GM23338 (cell line): ENCODE results near the gene C1orf210. TPM values are rescaled to one million over a fixed set of nuclear protein-coding genes. Genes with fewer than 3 reads are reported as not detected.

ENCODE experiments used
- ATAC-seq: fragments of 200-7000 bp; cut with Tn5 transposase; 3 replicates; pipeline ENCODE4 v1.9.1; 2020
- DNase-seq: peaks from one replicate; pipeline ENCODE4 v3.0.0-alpha.2; 2015; ENCODE audit warnings: low spot score
- H2AFZ ChIP-seq: fragments of 200-600 bp; sonication (generic); 2 replicates; pipeline ENCODE4 v1.8.0; 2016; ENCODE audit warnings: antibody characterized with exemption, mild to moderate bottlenecking, moderate library complexity
- H3F3A ChIP-seq: fragments of 200-600 bp; sonication (generic); replicated peaks from 2 replicates; pipeline ENCODE4 v1.8.0; 2017; ENCODE audit warnings: antibody characterized with exemption, mixed run types, low read depth
- H3K27ac ChIP-seq: fragments of 200-600 bp; sonication (generic); 2 replicates; pipeline ENCODE4 v1.6.1; 2016; ENCODE audit warnings: low read depth
- H3K27me3 ChIP-seq: fragments of 200-600 bp; sonication (generic); 2 replicates; pipeline ENCODE4 v1.8.0; 2016; ENCODE audit warnings: mild to moderate bottlenecking, mixed run types, moderate library complexity; ENCODE audit not compliant: insufficient read depth
- H3K36me3 ChIP-seq: fragments of 200-600 bp; sonication (generic); 2 replicates; pipeline ENCODE4 v1.8.0; 2016; ENCODE audit warnings: mild to moderate bottlenecking; ENCODE audit not compliant: insufficient read depth
- H3K4me1 ChIP-seq: fragments of 200-600 bp; sonication (generic); 2 replicates; pipeline ENCODE4 v1.8.0; 2016; ENCODE audit warnings: mild to moderate bottlenecking, moderate library complexity; ENCODE audit not compliant: insufficient read depth
- H3K4me2 ChIP-seq: fragments of 200-600 bp; sonication (generic); 2 replicates; pipeline ENCODE4 v1.7.1; 2017; ENCODE audit warnings: mixed run types
- H3K4me3 ChIP-seq: fragments of 200-600 bp; sonication (generic); 2 replicates; pipeline ENCODE4 v1.6.1; 2016; ENCODE audit warnings: mixed run types
- H3K79me2 ChIP-seq: fragments of 200-600 bp; sonication (generic); replicated peaks from 2 replicates; pipeline ENCODE4 v1.8.0; 2017; ENCODE audit warnings: mild to moderate bottlenecking; ENCODE audit not compliant: insufficient read depth
- H3K9me2 ChIP-seq: fragments of 200-600 bp; sonication (generic); 2 replicates; pipeline ENCODE4 v1.8.0; 2017; ENCODE audit not compliant: insufficient read depth
- H4K20me1 ChIP-seq: fragments of 200-600 bp; sonication (generic); replicated peaks from 2 replicates; pipeline ENCODE4 v1.8.0; 2017; ENCODE audit warnings: mild to moderate bottlenecking; ENCODE audit not compliant: insufficient read depth
- H3K27ac Mint-ChIP-seq: 2 replicates; pipeline ENCODE4 v1.8.0; 2020; ENCODE audit warnings: inconsistent platforms, mild to moderate bottlenecking, moderate library complexity, mixed read lengths
- H3K27me3 Mint-ChIP-seq: 3 replicates; pipeline ENCODE4 v1.8.0; 2022; ENCODE audit warnings: low read depth, mild to moderate bottlenecking, moderate library complexity, mixed read lengths, inconsistent platforms; ENCODE audit not compliant: insufficient read depth, poor library complexity
- H3K36me3 Mint-ChIP-seq: 3 replicates; pipeline ENCODE4 v1.8.0; 2021; ENCODE audit warnings: low read depth, mild to moderate bottlenecking, inconsistent platforms, moderate library complexity, mixed read lengths
- H3K4me1 Mint-ChIP-seq: 3 replicates; pipeline ENCODE4 v1.8.0; 2020; ENCODE audit warnings: mild to moderate bottlenecking, inconsistent platforms, mixed read lengths
- H3K4me3 Mint-ChIP-seq: 3 replicates; pipeline ENCODE4 v1.8.0; 2021; ENCODE audit warnings: moderate library complexity, mild to moderate bottlenecking, inconsistent platforms, mixed read lengths
- H3K9me3 Mint-ChIP-seq: 3 replicates; pipeline ENCODE4 v1.8.0; 2020; ENCODE audit warnings: moderate library complexity, mild to moderate bottlenecking, inconsistent platforms, mixed read lengths
- CREB1 ChIP-seq: fragments of 250-450 bp; sonication (Bioruptor Pico); IDR thresholded peaks from 2 replicates; pipeline ENCODE4 v1.5.0; 2020; ENCODE audit warnings: low read depth, mild to moderate bottlenecking, moderate library complexity
- EZH2 ChIP-seq: fragments of 200-600 bp; sonication (generic); IDR thresholded peaks from one replicate; pipeline ENCODE4 v1.8.0; 2017; ENCODE audit warnings: antibody characterized with exemption, mild to moderate bottlenecking, low read depth; ENCODE audit not compliant: unreplicated experiment
- EZH2phosphoT487 ChIP-seq: fragments of 200-600 bp; sonication (generic); IDR thresholded peaks from one replicate; pipeline ENCODE4 v1.8.1; 2018; ENCODE audit warnings: antibody characterized with exemption; ENCODE audit not compliant: unreplicated experiment
- JUNB ChIP-seq: IDR thresholded peaks from one replicate; pipeline ENCODE4 v1.6.1; 2016; ENCODE audit warnings: antibody characterized with exemption; ENCODE audit not compliant: unreplicated experiment
- NANOG ChIP-seq: IDR thresholded peaks from 2 replicates; pipeline ENCODE4 v1.6.1; 2016; ENCODE audit warnings: antibody characterized with exemption, borderline replicate concordance
- POLR2AphosphoS5 ChIP-seq: IDR thresholded peaks from 2 replicates; pipeline ENCODE4 v1.6.1; 2016; ENCODE audit warnings: antibody characterized with exemption, low read depth
- STAT1 ChIP-seq: IDR thresholded peaks from one replicate; pipeline ENCODE4 v1.6.1; 2016; ENCODE audit warnings: antibody characterized with exemption; ENCODE audit not compliant: unreplicated experiment
- ZNF114 ChIP-seq: fragments of 250-450 bp; sonication (Bioruptor Pico); IDR thresholded peaks from 2 replicates; pipeline ENCODE4 v1.5.0; 2020; ENCODE audit warnings: mild to moderate bottlenecking, moderate library complexity
- ZNF331 ChIP-seq: fragments of 250-450 bp; sonication (Bioruptor Pico); IDR thresholded peaks from 2 replicates; pipeline ENCODE4 v1.5.0; 2020; ENCODE audit warnings: low read depth, mild to moderate bottlenecking, moderate library complexity
- polyA plus RNA-seq: library from polyadenylated mRNA; unstranded; fragments of >200 nt; fragmentation: Nextera tagmentation; extraction: Ambion mirVana; gene quantifications from 2 replicates; pipeline ENCODE4 v1.2.1, GENCODE V29; 2016
- total RNA-seq: library from RNA; depleted of rRNA; stranded (reverse); fragments of >200 nt; shearing (Covaris generic); gene quantifications from 2 replicates; pipeline ENCODE4 v1.2.3, GENCODE V29; 2014
- TF ChIP-seq, protein P1 (sequence below): IDR thresholded peaks from 2 replicates; pipeline ENCODE4 v1.6.1; 2016; ENCODE audit warnings: antibody characterized with exemption
- TF ChIP-seq, protein P2 (sequence below), 2 experiments: fragments of 200-600 bp in 1 of 2; sonication (generic) in 1 of 2; conservative IDR thresholded peaks; 2 replicates each; pipeline versions ENCODE4 v1.5.1 to v1.6.1; 2016 to 2017; ENCODE audit warnings: antibody characterized with exemption in 2 of 2, low read depth in 2 of 2, mild to moderate bottlenecking in 2 of 2, moderate library complexity in 1 of 2
- TF ChIP-seq, protein P3 (sequence below): IDR thresholded peaks from one replicate; pipeline ENCODE4 v1.6.1; 2018; ENCODE audit warnings: antibody characterized with exemption; ENCODE audit not compliant: unreplicated experiment
- TF ChIP-seq, protein P4 (sequence below): fragments of 250-450 bp; sonication (Bioruptor Pico); IDR thresholded peaks from 2 replicates; pipeline ENCODE4 v1.5.0; 2020; ENCODE audit warnings: mild to moderate bottlenecking, moderate library complexity

The C1orf210 gene
- total and polyA plus RNA-seq, 2 experiments from 2014 or later, result 10.3 to 17.1 TPM

DNA sequence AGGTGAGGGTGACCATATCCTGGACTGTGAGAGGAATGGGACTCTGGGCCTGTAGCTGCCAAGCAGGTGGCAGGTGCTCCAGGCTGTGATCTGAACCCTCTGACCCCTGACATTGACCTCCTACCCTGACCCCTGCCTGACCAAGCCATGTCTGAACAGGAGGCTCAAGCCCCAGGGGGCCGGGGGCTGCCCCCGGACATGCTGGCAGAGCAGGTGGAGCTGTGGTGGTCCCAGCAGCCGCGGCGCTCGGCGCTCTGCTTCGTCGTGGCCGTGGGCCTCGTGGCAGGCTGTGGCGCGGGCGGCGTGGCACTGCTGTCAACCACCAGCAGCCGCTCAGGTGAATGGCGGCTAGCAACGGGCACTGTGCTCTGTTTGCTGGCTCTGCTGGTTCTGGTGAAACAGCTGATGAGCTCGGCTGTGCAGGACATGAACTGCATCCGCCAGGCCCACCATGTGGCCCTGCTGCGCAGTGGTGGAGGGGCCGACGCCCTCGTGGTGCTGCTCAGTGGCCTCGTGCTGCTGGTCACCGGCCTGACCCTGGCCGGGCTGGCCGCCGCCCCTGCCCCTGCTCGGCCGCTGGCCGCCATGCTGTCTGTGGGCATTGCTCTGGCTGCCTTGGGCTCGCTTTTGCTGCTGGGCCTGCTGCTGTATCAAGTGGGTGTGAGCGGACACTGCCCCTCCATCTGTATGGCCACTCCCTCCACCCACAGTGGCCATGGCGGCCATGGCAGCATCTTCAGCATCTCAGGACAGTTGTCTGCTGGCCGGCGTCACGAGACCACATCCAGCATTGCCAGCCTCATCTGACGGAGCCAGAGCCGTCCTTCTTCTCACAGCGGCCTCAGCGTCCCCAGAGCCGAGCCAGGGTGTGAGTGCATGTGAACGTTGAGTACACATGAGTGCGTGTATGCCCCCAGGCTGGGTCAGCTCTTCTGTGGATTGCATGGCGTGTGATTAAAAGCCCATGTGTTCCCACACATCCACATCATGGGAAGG, 12.5 kb downstream of the C1orf210 start:
- peaks cover 7% of the 10 kb centered on the region for H3K27me3 Mint-ChIP-seq
- no peaks in the 10 kb centered on the region for H3K36me3 ChIP-seq
- H3F3A ChIP-seq, result 0 out of 2 replicates have a peak, but pooled peaks cover 5% of the 10 kb centered on the region
- H3K9me3 Mint-ChIP-seq, result no peaks in the 10 kb centered on the region; the same call in 2 of the 3 replicates
- peaks cover 22% of the 10 kb centered on the region for H3K36me3 Mint-ChIP-seq
- no peak overlapping the region for H3K27ac Mint-ChIP-seq
- peaks cover 33% of the 10 kb centered on the region for H3K4me1 Mint-ChIP-seq
- no peak overlapping the region for H3K27ac ChIP-seq
- DNase-seq (no peak), ATAC-seq (no peak)
- no peak for TF ChIP-seq CREB1 (CRISPR knock-in tag)
- TF ChIP-seq STAT1, result no peak
- TF ChIP-seq, protein P1, sequence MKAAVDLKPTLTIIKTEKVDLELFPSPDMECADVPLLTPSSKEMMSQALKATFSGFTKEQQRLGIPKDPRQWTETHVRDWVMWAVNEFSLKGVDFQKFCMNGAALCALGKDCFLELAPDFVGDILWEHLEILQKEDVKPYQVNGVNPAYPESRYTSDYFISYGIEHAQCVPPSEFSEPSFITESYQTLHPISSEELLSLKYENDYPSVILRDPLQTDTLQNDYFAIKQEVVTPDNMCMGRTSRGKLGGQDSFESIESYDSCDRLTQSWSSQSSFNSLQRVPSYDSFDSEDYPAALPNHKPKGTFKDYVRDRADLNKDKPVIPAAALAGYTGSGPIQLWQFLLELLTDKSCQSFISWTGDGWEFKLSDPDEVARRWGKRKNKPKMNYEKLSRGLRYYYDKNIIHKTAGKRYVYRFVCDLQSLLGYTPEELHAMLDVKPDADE, result no peak
- TF ChIP-seq NANOG, result no peak
- TF ChIP-seq EZH2phosphoT487, result no peak
- TF ChIP-seq, protein P2, sequence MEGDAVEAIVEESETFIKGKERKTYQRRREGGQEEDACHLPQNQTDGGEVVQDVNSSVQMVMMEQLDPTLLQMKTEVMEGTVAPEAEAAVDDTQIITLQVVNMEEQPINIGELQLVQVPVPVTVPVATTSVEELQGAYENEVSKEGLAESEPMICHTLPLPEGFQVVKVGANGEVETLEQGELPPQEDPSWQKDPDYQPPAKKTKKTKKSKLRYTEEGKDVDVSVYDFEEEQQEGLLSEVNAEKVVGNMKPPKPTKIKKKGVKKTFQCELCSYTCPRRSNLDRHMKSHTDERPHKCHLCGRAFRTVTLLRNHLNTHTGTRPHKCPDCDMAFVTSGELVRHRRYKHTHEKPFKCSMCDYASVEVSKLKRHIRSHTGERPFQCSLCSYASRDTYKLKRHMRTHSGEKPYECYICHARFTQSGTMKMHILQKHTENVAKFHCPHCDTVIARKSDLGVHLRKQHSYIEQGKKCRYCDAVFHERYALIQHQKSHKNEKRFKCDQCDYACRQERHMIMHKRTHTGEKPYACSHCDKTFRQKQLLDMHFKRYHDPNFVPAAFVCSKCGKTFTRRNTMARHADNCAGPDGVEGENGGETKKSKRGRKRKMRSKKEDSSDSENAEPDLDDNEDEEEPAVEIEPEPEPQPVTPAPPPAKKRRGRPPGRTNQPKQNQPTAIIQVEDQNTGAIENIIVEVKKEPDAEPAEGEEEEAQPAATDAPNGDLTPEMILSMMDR (conservative IDR thresholded peaks at IDR 0.05; ENCODE audit: low read depth in 2 of 2), result no peak
- TF ChIP-seq, protein P3, sequence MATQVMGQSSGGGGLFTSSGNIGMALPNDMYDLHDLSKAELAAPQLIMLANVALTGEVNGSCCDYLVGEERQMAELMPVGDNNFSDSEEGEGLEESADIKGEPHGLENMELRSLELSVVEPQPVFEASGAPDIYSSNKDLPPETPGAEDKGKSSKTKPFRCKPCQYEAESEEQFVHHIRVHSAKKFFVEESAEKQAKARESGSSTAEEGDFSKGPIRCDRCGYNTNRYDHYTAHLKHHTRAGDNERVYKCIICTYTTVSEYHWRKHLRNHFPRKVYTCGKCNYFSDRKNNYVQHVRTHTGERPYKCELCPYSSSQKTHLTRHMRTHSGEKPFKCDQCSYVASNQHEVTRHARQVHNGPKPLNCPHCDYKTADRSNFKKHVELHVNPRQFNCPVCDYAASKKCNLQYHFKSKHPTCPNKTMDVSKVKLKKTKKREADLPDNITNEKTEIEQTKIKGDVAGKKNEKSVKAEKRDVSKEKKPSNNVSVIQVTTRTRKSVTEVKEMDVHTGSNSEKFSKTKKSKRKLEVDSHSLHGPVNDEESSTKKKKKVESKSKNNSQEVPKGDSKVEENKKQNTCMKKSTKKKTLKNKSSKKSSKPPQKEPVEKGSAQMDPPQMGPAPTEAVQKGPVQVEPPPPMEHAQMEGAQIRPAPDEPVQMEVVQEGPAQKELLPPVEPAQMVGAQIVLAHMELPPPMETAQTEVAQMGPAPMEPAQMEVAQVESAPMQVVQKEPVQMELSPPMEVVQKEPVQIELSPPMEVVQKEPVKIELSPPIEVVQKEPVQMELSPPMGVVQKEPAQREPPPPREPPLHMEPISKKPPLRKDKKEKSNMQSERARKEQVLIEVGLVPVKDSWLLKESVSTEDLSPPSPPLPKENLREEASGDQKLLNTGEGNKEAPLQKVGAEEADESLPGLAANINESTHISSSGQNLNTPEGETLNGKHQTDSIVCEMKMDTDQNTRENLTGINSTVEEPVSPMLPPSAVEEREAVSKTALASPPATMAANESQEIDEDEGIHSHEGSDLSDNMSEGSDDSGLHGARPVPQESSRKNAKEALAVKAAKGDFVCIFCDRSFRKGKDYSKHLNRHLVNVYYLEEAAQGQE, result no peak
- no peak for TF ChIP-seq JUNB
- TF ChIP-seq EZH2, result no peak
- TF ChIP-seq, protein P4, sequence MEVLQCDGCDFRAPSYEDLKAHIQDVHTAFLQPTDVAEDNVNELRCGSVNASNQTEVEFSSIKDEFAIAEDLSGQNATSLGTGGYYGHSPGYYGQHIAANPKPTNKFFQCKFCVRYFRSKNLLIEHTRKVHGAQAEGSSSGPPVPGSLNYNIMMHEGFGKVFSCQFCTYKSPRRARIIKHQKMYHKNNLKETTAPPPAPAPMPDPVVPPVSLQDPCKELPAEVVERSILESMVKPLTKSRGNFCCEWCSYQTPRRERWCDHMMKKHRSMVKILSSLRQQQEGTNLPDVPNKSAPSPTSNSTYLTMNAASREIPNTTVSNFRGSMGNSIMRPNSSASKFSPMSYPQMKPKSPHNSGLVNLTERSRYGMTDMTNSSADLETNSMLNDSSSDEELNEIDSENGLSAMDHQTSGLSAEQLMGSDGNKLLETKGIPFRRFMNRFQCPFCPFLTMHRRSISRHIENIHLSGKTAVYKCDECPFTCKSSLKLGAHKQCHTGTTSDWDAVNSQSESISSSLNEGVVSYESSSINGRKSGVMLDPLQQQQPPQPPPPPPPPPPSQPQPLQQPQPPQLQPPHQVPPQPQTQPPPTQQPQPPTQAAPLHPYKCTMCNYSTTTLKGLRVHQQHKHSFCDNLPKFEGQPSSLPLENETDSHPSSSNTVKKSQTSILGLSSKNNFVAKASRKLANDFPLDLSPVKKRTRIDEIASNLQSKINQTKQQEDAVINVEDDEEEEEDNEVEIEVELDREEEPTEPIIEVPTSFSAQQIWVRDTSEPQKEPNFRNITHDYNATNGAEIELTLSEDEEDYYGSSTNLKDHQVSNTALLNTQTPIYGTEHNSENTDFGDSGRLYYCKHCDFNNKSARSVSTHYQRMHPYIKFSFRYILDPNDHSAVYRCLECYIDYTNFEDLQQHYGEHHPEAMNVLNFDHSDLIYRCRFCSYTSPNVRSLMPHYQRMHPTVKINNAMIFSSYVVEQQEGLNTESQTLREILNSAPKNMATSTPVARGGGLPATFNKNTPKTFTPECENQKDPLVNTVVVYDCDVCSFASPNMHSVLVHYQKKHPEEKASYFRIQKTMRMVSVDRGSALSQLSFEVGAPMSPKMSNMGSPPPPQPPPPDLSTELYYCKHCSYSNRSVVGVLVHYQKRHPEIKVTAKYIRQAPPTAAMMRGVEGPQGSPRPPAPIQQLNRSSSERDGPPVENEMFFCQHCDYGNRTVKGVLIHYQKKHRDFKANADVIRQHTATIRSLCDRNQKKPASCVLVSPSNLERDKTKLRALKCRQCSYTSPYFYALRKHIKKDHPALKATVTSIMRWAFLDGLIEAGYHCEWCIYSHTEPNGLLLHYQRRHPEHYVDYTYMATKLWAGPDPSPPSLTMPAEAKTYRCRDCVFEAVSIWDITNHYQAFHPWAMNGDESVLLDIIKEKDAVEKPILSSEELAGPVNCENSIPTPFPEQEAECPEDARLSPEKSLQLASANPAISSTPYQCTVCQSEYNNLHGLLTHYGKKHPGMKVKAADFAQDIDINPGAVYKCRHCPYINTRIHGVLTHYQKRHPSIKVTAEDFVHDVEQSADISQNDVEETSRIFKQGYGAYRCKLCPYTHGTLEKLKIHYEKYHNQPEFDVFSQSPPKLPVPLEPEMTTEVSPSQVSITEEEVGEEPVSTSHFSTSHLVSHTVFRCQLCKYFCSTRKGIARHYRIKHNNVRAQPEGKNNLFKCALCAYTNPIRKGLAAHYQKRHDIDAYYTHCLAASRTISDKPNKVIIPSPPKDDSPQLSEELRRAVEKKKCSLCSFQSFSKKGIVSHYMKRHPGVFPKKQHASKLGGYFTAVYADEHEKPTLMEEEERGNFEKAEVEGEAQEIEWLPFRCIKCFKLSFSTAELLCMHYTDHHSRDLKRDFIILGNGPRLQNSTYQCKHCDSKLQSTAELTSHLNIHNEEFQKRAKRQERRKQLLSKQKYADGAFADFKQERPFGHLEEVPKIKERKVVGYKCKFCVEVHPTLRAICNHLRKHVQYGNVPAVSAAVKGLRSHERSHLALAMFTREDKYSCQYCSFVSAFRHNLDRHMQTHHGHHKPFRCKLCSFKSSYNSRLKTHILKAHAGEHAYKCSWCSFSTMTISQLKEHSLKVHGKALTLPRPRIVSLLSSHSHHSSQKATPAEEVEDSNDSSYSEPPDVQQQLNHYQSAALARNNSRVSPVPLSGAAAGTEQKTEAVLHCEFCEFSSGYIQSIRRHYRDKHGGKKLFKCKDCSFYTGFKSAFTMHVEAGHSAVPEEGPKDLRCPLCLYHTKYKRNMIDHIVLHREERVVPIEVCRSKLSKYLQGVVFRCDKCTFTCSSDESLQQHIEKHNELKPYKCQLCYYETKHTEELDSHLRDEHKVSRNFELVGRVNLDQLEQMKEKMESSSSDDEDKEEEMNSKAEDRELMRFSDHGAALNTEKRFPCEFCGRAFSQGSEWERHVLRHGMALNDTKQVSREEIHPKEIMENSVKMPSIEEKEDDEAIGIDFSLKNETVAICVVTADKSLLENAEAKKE (CRISPR knock-in tag), result no peak
- no peak for TF ChIP-seq ZNF114 (CRISPR knock-in tag)
- no peak for TF ChIP-seq POLR2AphosphoS5
- TF ChIP-seq ZNF331, result no peak
- H2AFZ ChIP-seq, result no peak overlapping the region
- no peak overlapping the region for H3K4me2 ChIP-seq
- no peak overlapping the region for H3K4me3 ChIP-seq
- 0 out of 2 replicates have a peak, but pooled peaks cover 3% of the 10 kb centered on the region for H3K79me2 ChIP-seq
- no peaks in the 10 kb centered on the region for H4K20me1 ChIP-seq
- H3K4me3 Mint-ChIP-seq, result no peak overlapping the region
- peaks cover 16% of the 10 kb centered on the region for H3K4me1 ChIP-seq
- no peaks in the 10 kb centered on the region for H3K27me3 ChIP-seq
- H3K9me2 ChIP-seq, result peaks cover 8% of the 10 kb centered on the region; the same call in 1 of the 2 replicates
